Erythroblast (primary cell): ENCODE results near the gene RALBP1.

Source experiments
- DNase-seq, 2 experiments: peaks; one replicate each; lab custom pipeline; 2025; lab: John Stamatoyannopoulos, UW
- GATA1 ChIP-seq: IDR thresholded peaks from 2 replicates; pipeline ENCODE4 v1.6.1; 2011; ENCODE audit warnings: low read depth, mild to moderate bottlenecking, control low read depth, low read length, moderate library complexity
- POLR2A ChIP-seq: IDR thresholded peaks from 2 replicates; pipeline ENCODE4 v1.6.1; 2011; ENCODE audit warnings: mild to moderate bottlenecking, low read length

The RALBP1 gene

GRCh38 chr18:9507565-9508088 lies 32.3 kb downstream of the RALBP1 start:
- TF ChIP-seq POLR2A = no peak
- no peak for TF ChIP-seq GATA1

DNA sequence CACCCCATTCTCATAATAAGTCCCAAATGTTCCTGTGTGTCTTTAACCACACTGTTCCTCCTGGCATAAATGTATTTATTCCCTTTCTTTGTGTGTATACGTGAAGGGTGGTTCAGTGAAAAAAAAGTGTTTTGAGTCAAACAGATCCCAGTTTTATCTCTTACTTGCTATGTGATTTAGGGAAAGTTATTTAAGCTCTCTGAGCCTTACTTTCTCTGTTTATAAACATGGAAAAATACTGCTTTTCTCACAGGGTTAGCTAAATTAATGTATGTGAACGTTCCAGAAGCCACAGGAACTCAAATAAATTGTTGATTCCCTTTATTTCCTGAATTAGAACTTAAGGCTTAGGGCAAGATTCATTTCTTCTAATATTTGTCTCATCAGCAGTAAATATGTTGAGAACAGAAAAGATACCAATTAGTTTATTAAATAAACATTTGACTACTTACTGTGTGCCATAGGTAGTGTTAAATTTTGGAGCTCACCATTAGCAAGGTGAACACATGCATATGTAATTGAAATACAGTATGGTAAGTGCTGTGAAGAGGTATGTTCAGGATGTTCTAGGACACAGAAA lies 33.2 kb downstream of the RALBP1 start:
- TF ChIP-seq GATA1 (no peak), POLR2A (no peak)
- no peak for DNase-seq

More at GRCh38 chr18:9507565-9508088, 32.3 kb downstream of the RALBP1 start:
- peak in 1 of 2 experiments; percentile 18 for DNase-seq

DNA sequence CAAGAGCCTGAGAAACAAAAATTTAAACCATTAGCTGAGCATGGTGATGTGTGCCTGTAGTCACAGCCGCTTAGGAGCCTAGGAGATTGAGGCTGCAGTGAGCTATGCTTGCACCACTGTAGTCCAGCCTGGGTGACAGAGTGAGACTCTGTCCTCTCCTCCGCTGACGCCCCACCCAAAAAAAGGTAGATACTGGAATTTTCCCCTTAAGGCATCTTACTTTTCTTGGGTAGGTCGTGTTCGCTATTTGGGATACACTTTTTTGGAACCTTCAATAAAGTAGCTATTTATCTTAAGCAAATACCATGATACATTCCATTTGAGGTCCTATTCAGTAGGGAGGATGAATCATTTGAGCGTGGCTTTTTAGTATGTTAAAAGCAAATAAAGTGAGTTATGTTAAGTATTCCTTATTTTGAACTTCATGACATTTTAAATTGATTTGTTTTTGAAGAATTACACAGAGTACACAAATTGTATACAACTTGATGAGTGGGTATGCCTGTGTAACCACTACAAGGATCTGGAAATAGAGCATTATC lies 38.7 kb downstream of the RALBP1 start:
- no peak for DNase-seq
- no peak for TF ChIP-seq POLR2A
- TF ChIP-seq GATA1 = no peak

GRCh38 chr18:9516437-9517064 lies 41.2 kb downstream of the RALBP1 start:
- DNase-seq = peak; percentile 64 to 74
- no peak for TF ChIP-seq POLR2A
- no peak for TF ChIP-seq GATA1

DNA sequence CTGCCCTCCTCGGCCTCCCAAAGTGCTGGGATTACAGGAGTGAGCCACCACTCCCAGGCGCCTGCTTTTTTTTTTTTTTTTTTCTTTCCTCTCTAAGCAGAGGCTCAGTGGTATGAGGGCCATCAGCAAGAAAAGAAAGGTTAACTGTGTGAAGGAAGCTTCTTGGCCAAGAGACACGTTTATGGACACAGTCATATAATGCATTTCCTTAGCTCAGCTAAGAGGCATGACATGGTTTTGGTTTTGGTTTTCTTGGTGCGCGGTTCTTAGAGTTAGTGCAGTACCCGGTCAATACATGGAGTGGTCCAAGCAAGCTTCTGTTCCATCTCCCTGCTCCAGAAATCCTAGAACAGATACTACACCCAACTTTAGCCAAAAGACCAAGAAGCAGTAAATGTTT lies 42.6 kb downstream of the RALBP1 start:
- DNase-seq = no peak
- TF ChIP-seq GATA1 (no peak), POLR2A (no peak)

- TF ChIP-seq POLR2A = no peak
- no peak for DNase-seq
Observed at GRCh38 chr18:9519399-9519798, 44.1 kb downstream of the RALBP1 start.

- DNase-seq = no peak
- TF ChIP-seq POLR2A (no peak), GATA1 (no peak)
Observed at GRCh38 chr18:9520666-9521065, 45.4 kb downstream of the RALBP1 start.

GRCh38 chr18:9521770-9522169 lies 46.5 kb downstream of the RALBP1 start:
- DNase-seq = no peak
- TF ChIP-seq POLR2A (no peak), GATA1 (no peak)

- TF ChIP-seq POLR2A (no peak), GATA1 (no peak)
- no peak for DNase-seq
Observed at GRCh38 chr18:9522952-9523351, 47.6 kb downstream of the RALBP1 start.

DNA sequence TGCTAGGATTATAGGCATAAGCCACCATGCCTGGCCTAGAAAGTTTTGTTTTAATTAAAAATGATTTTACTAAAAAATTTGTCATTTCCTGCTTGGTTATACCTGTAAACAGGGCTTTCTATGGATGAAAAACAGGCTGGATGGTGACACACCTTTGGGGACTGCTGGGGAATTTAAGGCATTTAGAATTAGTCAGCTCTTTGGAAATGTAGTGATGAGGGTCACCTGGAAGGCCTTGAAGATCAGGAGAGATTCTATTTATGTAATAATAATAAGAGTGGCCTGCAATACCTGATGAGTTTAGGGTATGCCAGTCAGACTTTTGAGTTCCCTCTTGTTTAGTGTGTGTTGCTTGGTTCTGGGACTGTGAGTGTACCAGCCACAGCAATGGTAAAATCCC lies 51.1 kb downstream of the RALBP1 start:
- TF ChIP-seq POLR2A = no peak
- TF ChIP-seq GATA1 = no peak
- DNase-seq = no peak

GRCh38 chr18:9530226-9531009 lies 55.1 kb downstream of the RALBP1 start:
- TF ChIP-seq GATA1 = no peak
- no peak for TF ChIP-seq POLR2A
- DNase-seq = no peak

GRCh38 chr18:9531791-9532410 lies 56.6 kb downstream of the RALBP1 start:
- no peak for DNase-seq

DNA sequence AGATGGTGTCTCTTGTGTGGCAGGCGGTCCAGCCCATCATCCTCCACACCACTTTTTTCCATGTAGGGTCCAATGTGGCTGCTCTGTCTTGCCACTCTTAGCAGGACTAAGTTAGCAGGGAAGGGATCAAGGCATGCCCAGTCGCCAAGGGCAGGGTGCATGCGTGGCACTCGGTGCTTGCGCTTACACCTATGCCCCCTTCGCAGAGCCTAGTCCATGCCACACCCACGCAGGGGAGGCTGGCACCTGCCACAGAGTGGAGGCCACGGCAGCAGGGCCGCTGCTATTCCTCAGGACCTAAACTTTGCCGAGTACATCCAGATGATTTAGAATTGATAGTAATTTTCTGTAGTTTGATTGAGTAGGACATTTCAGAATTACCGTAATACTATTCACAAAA lies 59.5 kb downstream of the RALBP1 start:
- DNase-seq = no peak
- TF ChIP-seq POLR2A (no peak), GATA1 (no peak)

More at GRCh38 chr18:9531791-9532410, 56.6 kb downstream of the RALBP1 start:
- TF ChIP-seq GATA1 = no peak
- TF ChIP-seq POLR2A = no peak
